ENCODE measurements around the gene OR11A1.

DNA sequence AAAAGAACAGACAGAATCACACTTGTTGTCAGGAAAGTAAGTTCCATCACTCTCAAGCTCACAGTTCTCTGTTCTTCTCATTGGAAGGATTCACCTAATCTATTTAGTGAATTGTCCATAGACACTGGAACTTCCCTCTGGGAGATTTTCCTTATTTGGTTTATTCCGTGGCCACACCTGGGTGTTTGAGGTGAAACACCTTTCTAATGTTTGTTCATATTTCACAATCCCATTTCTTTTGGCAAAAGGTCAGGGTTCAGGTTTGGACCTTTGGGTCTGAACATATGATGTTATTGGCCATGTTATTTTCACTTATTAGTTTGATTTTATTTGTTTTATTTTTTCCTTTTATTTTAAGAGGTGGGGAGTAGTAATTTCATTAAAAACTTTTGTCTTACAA lies 26.9 kb upstream of the OR11A1 start:
- TF ChIP-seq, protein P1, sequence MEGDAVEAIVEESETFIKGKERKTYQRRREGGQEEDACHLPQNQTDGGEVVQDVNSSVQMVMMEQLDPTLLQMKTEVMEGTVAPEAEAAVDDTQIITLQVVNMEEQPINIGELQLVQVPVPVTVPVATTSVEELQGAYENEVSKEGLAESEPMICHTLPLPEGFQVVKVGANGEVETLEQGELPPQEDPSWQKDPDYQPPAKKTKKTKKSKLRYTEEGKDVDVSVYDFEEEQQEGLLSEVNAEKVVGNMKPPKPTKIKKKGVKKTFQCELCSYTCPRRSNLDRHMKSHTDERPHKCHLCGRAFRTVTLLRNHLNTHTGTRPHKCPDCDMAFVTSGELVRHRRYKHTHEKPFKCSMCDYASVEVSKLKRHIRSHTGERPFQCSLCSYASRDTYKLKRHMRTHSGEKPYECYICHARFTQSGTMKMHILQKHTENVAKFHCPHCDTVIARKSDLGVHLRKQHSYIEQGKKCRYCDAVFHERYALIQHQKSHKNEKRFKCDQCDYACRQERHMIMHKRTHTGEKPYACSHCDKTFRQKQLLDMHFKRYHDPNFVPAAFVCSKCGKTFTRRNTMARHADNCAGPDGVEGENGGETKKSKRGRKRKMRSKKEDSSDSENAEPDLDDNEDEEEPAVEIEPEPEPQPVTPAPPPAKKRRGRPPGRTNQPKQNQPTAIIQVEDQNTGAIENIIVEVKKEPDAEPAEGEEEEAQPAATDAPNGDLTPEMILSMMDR (IDR thresholded peaks at IDR 0.05; ENCODE audit: insufficient read depth, low read length): no peak
- TF ChIP-seq POLR2AphosphoS5 (IDR thresholded peaks at IDR 0.05; ENCODE audit: low read depth): no peak

Data from HL-60 (cell line).